Endometrial microvascular endothelial cells (primary cell): ENCODE data around the gene SCGB1D1. TPM values are rescaled to one million over a fixed set of nuclear protein-coding genes. Genes with fewer than 3 reads are reported as not detected.

ENCODE experiments used
- in situ Hi-C: cut with HindIII; loops from 2 replicates; pipeline ENCODE4 v1.10.0; 2017; ENCODE audit warnings: low sequenced_read_pairs, low pct_unique_long_range_greater_than_20kb; ENCODE audit errors: inconsistent ontology term
- total RNA-seq: library from RNA; depleted of rRNA; stranded (reverse); fragments of >200 nt; gene quantifications from one replicate; pipeline ENCODE4 v1.2.3, GENCODE V29; 2015; ENCODE audit errors: inconsistent ontology term

The SCGB1D1 gene
- total RNA-seq, result not detected

GRCh38 chr11:62190011-62190410 lies at the start of gene SCGB1D1:
Gene SCGB1D1 (plus strand): TSS chr11:62190216. CDS start chr11:62190285, 69 bp downstream.
- in situ Hi-C loops, result no loop called here

GRCh38 chr11:62140304-62141110 lies 49.5 kb upstream of the SCGB1D1 start:
- in situ Hi-C loops, result no loop called here

DNA sequence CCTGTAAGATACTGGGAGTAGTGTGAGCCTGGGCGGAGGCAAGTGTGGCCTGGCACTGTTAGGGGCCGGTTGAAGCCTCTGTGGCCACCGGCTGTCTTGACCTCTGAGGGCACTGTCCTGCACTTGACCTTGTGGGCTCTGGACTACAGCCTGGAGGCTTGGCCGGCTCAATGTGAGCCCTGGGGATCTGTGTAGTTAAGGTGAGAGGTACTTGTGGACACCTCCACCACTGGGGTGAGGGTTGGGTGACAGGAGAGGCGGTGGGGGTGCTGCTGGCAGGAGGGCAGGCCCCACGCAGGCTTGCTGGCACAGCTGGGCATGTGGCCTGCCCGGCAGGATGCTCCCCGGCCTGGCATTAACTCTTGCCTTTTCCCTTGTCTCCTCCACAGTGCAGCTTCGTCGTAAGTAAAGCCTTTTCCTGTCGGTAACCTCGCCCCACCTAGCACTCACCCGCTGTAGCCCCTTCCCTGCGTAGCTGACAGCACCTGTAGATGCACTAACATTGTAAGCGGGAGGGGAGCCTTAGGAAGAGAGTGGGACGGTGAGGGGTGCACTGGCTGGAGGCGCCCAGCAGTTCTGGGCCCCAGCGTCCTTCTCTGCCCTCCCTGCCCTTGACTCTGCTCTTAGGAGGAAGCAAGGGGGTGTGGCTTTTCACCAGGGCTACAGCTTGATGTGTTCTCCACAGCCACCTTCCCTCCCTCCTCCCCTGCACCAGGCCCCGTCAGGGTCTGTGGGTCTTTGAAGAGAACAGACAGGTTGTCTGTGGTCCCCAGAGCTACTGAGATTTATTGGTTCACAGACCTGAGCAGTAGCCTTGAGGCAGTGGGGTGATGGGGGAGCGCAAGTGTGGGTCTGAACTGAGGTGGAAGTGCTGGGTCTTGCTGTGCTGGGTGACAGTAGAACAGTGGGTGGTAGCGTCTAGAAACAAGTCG lies 48.6 kb upstream of the SCGB1D1 start:
- in situ Hi-C loops, result no loop called here

DNA sequence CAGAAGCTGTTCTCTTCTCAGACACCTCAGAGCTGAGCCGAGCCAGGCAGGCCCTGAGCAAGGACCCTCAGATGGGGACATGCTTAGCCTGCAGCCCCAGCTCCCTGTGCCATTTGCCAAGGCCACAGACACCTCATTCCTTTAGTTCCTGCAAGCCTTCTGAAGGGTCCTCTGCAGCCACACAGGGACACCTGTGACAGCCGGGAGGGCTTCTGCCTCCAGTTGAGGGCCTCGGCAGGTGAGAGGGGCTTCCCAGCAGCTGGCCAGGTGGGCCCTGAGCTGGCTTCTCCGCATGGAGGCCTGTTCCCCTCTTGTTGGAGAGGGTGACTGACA lies 48.0 kb upstream of the SCGB1D1 start:
- in situ Hi-C loops, result no loop called here

GRCh38 chr11:62142921-62143320 lies 47.1 kb upstream of the SCGB1D1 start:
- in situ Hi-C loops, result no loop called here

- in situ Hi-C loops, result no loop called here
These were observed 46.3 kb upstream of the SCGB1D1 start for GRCh38 chr11:62143727-62144126.

- in situ Hi-C loops, result no loop called here
These were observed 45.3 kb upstream of the SCGB1D1 start for GRCh38 chr11:62144641-62145255.

GRCh38 chr11:62145261-62145871 lies 44.6 kb upstream of the SCGB1D1 start:
- in situ Hi-C loops, result no loop called here

DNA sequence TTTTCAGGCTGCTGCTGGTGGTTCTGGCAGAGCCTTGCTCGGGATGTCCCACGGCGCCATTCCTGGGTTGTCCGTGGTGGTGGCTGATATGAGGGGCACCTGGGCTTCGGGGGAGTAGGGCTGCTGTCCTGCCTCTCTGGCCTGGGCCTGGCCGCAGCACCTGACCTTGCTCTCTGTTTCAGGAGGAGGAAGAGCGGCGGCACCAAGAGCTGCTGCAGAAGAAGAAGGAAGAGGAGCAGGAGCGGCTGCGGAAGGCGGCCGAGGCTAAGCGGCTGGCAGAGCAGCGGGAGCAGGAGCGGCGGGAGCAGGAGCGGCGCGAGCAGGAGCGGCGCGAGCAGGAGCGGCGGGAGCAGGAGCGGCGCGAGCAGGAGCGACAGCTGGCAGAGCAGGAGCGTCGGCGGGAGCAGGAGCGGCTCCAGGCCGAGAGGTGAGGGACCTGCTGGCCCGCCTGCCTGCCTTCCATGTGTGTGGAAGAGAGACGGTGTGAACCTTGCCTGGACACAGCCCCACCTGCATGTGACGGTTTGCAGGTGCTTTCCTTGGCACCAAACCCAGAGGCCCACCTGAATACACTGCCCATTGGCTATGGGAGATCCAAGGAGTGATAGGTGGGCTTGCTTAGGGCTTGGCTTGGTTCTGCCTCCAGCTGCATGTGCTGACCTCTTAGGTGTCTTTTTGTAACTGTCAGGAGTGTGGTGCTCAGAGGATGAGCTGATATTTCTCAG lies 43.4 kb upstream of the SCGB1D1 start:
- in situ Hi-C loops, result no loop called here

GRCh38 chr11:62147545-62147944 lies 42.5 kb upstream of the SCGB1D1 start:
- in situ Hi-C loops, result no loop called here

GRCh38 chr11:62148271-62148980 lies 41.6 kb upstream of the SCGB1D1 start:
- in situ Hi-C loops, result no loop called here

DNA sequence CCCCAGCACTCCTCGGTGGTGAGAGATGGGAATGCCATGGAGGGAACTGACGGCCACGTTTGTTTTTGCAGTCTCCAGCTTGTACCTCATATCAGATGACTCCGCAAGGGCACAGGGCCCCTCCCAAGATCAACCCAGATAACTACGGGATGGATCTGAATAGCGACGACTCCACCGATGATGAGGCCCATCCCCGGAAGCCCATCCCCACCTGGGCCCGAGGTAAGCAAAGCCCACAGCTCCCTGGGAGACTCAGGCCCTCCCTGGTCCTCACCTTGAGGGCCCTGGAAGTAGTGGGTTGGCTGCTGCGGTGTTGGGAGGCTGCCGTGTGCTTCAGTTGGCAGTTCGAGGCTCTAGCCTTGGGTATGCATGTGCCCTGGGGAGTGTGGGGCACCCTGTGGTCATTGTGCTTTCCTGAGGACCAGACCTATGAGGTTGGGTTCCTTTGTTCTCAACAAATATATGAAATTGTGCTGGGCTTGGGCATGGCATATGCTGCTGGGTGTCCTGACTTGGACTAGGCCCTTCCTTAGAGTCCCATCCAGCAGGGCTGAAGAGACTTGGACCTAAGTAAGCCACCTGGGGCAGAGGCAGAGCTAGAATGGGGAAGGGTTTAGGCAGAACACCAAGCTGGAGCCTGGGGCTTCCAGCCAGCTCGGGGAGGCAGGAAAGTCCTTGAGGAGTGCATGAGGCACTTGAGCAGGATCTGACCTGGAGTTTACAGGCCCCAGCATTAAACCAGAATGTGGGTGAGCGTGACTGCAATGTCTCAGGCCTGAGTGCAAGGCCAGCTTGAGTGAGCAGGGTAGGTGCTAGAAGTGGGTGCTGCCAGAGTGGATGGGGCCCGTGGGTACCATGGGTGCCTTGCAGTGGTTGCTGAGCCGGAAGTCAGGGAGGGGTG lies 39.8 kb upstream of the SCGB1D1 start:
- in situ Hi-C loops, result no loop called here

DNA sequence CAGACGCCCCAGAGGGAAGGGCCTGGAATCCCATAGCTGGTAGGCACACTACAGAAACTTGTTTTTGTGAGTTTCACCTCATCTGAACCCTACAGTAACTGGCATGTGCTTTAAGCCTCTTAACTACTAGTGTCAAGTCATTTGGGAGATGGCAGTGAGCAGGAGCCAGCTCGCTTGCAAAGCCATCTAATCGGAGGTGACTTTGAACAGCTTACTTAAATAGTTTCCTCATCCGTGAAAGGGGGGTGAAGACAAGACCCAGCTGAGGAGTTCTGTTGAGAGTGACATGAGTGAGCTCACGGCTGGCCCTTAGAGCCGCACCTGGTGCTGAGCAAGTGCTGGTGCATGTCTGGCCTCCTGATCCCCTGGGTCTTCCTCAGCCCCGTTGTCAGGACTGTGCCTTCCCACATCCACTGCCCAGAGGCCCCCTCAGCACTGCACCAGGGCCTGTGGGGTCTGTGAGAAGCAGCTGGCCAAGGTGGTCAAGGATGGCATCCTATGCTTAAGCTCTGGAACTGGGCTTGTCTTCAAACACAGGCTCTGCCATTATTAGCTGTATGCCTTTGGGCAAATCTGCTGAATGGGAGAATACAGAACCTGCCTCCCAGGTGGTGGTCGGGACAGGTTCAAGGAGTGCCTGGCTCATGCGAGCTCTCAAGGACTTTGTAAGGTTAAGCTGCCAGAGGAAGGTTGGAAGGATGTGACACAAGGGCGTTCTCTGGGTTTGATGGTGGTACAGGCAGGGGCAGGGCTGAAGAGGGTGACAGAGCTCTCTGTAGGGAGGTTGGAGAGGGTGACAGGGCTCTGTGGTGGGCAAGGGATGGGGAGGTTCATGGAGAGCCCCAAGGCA lies 38.9 kb upstream of the SCGB1D1 start:
- in situ Hi-C loops, result no loop called here

- in situ Hi-C loops, result no loop called here
These were observed 38.3 kb upstream of the SCGB1D1 start for GRCh38 chr11:62151737-62152102.

GRCh38 chr11:62152245-62153086 lies 37.5 kb upstream of the SCGB1D1 start:
- in situ Hi-C loops, result no loop called here

- in situ Hi-C loops, result no loop called here
These were observed 37.0 kb upstream of the SCGB1D1 start for GRCh38 chr11:62153087-62153395.
